GM12874 (cell line): Measurements from ENCODE around the gene GPRC5B.

Experiments used
- TF ChIP-seq, protein P1 (sequence below): IDR thresholded peaks from 2 replicates; pipeline ENCODE4 v1.5.1; 2011; ENCODE audit warnings: low read depth, mild to moderate bottlenecking, control low read depth, low read length, moderate library complexity; ENCODE audit not compliant: insufficient read depth

GPRC5B gene

DNA sequence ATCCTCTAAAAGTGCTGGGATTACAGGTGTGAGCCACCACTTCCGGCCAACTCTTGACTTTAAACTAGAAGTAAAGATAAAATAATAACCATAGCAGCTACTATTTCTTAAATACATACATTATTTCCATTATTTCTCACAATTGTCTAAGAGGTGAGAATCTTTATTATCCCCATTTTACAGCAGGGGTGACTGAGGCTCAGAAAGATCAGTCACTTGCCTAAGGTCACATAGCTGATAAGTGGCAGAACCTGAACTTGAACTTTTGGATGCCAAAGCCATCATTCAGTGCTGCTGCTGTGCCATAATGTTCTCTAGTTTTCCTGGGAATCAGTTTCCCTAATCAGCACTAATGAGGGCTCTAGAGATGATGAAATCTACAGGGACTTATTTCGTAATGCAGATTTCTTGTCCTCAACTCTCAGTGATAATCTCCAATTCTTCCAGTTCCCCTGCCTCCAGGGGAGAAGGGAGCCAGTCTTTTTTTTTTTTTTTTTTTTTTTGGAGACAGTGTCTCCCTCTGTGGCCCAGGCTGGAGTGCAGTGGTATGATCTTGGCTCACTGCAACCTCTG is 25.2 kb upstream of the GPRC5B start:
- TF ChIP-seq, protein P1, sequence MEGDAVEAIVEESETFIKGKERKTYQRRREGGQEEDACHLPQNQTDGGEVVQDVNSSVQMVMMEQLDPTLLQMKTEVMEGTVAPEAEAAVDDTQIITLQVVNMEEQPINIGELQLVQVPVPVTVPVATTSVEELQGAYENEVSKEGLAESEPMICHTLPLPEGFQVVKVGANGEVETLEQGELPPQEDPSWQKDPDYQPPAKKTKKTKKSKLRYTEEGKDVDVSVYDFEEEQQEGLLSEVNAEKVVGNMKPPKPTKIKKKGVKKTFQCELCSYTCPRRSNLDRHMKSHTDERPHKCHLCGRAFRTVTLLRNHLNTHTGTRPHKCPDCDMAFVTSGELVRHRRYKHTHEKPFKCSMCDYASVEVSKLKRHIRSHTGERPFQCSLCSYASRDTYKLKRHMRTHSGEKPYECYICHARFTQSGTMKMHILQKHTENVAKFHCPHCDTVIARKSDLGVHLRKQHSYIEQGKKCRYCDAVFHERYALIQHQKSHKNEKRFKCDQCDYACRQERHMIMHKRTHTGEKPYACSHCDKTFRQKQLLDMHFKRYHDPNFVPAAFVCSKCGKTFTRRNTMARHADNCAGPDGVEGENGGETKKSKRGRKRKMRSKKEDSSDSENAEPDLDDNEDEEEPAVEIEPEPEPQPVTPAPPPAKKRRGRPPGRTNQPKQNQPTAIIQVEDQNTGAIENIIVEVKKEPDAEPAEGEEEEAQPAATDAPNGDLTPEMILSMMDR: no peak

DNA sequence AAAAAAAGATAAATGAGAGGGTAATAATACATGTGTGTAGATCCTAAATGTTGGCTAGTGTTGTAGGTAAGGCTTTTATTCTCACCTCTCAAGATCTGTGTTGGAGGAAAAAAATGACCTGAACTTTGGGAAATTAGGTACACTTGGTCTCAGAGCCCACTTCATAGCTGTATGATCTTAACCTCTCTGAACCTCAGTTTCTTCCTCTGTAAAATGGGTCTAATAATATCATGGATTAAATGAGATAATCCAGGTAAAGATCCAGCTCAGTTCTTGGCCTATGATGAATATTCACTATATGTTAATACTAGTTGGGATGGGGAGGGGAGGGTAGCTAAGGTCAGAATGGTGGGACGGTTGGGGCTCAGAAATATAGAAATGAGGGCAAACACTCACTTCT is 24.3 kb upstream of the GPRC5B start:
- TF ChIP-seq, protein P1: no peak

DNA sequence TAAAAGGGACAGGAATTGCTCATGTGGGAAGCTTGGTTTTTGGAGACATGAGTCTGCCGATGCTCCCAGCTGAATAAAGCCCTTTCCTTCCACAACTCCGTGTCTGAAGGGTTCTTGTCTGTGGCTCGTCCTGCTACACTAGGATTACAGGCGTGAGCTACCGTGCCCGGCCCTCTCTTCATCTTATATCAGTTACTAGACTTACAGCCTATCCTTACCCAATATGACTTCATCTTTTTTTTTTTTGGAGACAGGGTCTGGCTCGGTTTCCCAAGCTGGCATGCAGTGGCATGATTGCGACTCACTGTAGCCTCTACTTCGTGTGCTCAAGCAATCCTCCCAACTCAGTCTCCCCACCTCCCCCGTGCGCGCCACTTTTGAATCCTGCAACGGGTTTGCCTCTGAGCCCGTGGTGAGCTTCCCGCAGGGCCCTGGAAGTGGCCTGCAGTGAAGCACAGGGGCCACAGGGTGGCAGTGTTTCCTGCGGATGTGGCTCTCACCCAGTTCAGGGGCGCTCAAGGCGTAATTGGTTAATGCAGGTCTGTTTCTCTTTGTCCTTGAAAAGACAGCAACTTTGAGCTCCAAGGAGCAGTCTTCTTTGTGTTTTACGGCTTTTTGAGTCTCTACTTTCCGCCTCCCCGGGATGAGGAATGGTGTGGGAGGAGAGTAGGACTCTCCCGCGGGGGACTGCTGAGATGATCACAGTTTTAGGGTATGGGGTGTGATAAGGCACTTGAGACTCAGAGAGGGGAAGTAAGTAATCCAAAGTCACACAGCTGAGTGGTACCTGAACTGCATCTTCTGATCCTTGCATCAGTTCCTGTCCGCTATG is 22.7 kb upstream of the GPRC5B start:
- TF ChIP-seq, protein P1: peak; percentile 96

DNA sequence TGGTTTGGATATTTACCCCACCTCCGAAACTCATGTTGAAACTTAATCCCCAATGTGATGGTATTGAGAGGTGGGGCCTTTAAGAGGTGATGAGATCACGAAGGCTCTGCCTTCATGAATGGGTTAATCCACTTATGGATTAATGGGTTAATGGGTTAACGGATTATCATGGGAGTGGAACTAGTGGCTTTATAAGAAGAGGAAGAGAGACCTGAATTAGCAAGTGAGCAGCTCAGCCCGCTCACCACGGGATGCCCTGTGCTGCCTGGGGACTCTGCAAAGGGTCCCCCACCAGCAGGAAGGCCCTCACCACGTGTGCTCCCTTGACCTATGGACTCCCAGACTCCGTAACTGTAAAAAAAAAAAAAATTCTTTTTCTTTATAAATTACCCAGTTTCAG is 16.5 kb upstream of the GPRC5B start:
- TF ChIP-seq, protein P1: no peak

DNA sequence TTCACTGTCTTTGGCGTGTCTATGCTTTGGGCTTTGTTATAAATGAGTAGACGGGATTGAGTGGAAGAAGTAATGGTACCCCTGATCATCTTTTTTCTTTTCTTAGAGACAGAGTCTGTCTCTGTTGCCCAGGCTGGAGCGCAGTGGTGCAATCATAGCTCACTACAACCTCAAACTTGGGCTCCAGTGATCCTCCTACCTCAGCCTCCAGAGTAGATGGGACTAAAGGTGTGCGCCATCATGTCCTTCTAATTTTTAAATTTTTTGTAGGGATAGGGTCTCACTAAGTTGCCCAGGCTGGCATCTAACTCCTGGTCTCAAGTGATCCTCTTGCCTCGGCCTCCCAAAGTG is 14.9 kb upstream of the GPRC5B start:
- TF ChIP-seq, protein P1: no peak

DNA sequence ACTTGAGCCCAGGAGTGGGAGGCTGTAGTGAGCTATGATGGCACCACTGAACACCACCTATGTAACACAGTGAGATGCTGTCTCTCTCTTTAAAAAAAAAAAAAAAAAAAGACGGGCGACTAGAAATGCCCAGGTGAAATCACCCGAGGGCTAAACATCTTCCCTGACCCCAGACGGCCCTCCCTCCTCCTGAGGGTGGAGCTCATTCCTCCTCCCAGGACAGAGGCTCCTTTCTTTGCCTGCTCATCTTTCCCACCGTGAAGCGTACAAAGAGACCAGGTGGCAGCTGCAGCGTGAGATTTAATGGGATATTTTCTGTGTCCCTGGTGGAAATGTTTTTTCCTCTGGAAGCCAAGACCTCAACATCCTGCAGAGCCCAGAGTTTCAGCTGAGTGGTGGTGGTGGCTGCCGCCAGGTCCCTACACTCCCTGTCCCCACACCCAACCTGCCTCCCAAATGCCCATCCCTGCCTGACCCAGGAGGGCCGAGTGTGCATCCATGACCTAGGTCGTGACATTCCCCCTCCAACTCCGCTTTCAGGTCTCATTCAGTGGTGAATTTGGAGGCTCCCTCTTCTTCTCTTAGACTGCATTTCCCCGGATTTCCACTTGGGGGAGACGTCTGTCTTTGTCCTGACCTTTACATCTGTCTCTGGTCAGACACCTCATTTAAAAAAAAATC is 14.4 kb upstream of the GPRC5B start:
- TF ChIP-seq, protein P1: peak; percentile 80

DNA sequence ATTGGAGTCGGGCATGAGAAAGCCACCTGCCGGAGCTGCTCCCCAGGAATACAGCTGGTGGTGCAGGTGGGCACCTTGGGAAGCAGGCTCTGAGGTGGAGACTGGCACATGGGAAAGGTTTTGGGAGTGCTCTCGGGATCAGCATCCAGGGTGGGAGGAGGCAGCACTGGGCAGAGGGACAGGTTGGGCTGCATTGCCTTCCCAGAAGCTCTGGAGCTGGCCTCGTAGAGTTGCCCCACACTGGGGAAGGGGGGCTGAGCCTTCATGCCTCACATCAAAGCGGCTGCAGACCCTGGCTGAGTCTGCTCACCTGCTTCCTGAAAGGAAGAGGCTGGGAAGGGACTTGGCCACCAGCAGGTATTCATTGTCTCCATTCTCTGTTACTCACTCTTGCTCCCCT is 13.5 kb upstream of the GPRC5B start:
- TF ChIP-seq, protein P1: no peak
